DMS53 treated with DMSO at 0.1 percent for 48 hours (cell line): ENCODE data around the gene SH2B3.

Source experiments
- DNase-seq: peaks from one replicate; lab custom pipeline; 2025; ENCODE audit not compliant: unreplicated experiment; lab: John Stamatoyannopoulos, UW

Gene SH2B3

GRCh38 chr12:111408686-111409402 is 3.1 kb downstream of the SH2B3 start:
- no peak for DNase-seq

DNA sequence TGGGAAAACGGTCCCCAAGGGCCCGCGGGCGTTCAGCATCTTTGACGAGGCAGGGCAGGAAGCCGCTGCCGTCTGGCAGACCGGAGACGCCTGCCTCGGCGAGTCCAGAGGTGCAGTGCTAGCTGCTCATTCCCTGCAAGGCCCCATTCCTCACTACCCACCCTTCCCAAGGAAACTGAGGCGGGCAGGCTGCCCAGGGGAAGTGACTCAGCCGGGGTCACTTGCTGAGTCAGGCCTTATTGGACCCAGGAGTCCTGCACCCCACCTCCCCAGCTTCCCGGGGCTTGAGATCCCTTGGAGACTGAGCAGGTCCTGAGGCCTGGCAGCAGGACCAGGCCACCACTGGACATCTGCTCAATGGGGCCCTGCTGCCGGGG is 3.7 kb downstream of the SH2B3 start:
- no peak for DNase-seq

DNA sequence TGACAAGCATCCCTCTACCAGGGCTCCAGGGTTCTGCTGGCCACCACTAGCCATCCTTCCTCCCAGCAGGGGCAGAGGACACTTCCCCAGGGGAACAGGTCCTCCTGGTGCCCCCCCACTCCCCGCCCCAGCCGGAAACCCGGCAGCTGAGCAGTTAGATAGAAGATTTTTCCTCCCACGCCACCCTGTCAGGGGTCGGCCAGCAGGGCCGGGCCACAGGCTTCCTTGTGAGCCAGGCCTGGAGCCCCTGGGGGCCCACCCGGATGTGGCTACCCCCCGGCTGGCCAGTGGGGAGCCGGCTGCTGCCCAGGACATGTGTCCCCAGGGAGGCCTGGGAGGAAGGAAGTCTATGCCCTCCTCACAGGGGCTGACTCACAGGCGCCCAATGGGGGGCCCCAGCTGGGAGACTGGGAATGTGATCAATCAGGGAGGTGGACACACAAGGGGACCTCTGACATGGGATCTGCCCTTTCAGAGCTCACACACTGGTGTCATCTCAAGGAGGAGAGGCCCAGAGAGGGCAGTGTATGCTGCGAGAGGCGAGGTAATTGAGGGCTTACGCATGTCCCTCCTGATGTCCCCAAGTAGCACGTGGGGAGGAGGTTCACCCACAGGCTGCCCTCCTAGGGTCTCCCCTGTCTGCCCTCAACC is 4.2 kb downstream of the SH2B3 start:
- DNase-seq: no peak

DNA sequence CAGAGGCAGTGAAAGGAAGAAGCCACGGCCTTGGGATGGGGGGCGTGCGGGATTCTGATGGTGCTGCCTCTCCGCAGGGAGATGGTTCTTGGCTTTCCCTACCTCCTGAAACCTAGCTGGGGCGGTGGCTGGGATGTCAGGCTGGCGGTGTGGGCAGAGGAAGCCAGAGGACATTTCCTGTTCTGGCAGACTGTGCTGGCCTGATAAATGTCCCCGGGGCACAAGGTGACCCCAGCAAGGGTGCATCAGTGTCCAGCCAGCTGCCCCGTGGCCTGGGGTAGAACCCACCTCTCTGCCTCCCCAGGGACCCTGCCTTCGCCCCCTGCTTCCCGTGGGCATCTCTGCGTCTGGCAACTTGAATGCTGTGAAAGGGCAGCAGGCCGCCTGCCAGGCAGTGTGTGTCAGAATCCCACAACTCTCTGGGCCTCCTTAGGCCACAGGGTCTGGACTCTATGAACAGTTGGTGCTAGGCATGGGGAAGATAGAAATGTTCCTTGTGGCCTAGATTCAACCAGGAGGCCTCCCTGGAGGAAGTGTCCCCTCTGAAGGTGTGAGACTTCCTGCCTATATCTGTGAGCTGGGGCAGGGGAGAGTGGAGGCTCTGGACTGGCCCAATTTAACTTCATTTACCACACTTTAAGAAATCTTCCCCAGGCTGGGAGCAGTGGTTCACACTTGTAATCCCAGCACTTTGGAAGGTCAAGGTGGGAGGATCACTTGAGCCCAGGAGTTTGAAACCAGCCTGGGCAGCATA is 4.9 kb downstream of the SH2B3 start:
- no peak for DNase-seq

DNA sequence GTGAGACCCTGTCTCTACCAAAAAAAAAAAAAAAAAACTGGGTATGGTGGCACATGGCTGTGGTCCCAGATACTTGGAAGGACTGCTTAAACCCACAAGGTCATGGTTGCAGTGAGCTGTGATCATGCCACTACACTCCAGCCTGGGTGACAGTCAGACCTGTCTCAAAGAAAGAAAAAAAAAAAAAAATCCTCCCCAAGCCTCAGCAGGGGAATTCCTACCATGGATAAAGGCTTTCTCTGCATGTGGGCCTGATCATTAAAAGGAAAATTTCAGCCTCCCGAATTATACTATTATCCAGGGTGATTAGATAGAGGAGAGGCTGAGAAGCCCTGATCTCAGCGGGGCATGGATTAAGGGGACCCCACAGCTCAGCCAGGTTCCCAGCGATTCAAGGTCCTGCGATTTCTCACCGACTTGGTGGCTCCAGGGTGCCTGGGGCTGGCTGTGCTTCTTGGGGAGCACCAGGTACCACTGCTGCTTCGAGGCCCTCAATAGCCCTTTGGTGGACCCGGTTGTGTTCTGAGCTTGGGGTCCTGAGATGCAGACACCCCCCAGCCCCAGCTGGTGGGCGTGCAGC is 5.6 kb downstream of the SH2B3 start:
- no peak for DNase-seq

- DNase-seq: no peak
Measured at GRCh38 chr12:111412007-111412829, 6.5 kb downstream of the SH2B3 start.

DNA sequence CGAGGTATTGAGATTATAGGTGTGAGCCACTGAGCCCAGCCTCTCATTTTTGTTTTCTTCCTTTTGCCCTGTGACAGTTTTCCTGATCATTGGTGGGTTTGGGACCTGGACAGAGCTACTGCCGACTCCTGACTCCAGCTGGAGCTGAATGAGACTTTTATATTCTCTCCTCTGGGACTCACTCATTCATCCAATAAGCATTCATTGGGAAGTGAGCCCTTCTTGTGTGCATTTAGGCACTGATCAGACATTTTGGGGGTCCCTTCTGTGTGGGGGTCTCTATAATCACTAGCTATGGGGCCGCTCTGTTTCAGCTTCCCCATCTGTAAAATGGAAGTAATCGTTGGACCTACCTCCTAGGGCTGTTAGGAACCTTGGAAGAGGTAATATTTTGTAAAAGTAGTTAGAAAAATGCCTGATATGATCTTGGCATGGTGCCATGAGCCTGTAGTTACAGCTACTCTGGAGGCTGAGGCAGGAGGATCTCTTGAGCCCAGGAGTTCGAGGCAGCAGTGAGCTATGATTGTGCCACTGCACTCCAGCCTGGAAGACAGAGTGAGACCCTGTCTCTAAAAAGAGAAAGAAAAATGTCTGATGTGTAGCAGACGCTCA is 7.2 kb downstream of the SH2B3 start:
- DNase-seq: no peak

DNA sequence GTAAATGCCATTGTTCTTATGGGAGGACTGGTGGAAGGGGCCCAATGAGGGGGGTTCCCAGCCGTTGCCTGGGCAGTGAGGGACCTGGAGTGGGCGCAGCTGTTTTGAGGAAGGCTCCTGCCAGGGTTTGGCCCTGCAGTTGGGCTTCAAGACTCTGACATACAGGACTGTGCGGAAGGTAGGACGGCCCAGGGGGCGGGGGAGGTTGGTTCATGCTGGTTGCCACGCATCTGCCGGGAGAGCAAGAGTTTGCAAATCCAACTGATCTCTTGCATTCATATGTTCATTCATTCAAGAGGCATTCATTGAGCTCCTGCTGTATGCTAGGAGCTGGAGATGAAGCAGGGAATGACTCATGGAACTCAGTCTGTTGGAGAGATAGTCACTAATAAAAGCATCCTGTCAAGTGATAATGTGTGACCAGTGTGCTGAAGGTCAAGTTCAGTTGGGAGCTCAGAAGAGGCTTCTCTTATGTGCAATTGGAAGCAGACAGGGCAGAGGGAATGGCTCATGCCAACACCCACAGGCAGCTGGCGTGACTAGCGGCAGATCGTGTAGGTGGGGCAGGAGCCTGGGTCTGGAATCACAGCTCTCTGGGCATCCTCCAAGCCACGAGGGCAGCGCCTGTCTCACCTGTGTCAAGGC is 7.8 kb downstream of the SH2B3 start:
- no peak for DNase-seq

DNA sequence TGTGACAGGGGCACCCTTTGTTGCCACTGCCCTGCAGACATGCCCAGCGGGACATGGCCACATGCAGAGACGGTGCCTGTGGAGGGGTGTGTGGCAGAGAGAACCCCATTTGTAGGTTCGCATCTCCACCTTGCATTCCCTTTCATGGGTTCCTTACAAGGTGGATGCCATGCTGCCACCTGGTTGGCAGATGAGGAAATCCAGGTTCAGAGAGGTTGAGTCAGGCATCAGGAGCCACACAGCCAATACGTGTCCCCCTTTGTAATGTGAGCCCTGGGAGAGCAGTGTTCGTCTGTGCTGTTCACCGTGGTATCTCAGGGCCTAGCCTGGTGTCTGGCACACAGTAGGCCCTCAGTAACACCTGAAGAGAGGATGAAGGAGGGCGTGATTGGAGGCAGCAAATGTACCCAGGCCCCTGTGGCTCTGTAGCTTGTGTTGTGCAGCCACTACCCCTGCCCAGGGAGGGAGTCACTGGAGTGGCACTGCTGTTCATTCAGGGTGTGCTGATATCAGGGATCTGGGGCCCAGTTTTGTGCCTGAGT is 9.1 kb downstream of the SH2B3 start:
- DNase-seq: no peak

DNA sequence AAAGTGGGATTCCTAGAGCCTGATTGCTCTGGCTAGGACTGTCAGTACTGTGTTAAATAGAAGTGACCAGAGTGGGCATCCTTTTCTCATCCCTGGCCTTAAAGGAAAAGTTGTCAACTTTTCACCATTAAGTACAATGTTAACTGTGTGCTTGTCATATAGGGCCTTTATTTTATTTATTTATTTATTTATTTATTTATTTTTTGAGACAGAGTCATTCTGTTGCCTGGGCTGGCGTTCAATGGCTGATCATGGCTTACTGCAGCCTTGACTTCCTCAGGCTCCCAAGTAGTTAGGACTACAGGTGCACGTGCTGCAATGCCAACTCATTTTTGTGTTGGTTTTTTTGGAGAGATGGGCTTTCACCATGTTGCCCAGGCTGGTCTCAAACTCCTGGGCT is 11.6 kb downstream of the SH2B3 start:
- no peak for DNase-seq

GRCh38 chr12:111417784-111418593 is 12.3 kb downstream of the SH2B3 start:
- no peak for DNase-seq

DNA sequence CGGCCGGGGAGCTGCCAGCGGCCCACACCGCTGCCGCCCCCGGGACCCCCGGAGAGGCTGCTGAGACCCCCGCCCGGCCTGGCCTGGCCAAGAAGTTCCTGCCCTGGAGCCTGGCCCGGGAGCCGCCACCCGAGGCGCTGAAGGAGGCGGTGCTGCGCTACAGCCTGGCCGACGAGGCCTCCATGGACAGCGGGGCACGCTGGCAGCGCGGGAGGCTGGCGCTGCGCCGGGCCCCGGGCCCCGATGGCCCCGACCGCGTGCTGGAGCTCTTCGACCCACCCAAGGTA is 12.8 kb downstream of the SH2B3 start:
- no peak for DNase-seq

DNA sequence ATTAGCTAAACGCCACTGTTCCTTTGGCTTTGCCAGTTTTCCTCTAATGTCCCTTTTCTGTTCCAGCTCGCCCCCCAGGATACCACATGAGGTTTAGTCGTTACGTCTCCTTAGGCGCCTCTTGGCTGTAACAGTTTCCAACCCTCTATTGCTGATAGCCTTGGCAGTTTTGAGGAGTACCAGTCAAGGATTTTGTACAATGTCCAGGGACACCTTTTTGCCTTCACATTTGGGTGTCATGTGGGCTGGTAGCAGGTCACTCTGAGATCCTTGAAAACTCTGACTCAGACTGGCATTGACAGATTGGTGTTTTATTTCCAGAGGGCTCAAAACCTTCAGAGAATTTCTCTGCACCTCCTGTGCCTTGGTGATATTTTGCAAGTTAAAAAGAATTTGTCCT is 14.1 kb downstream of the SH2B3 start:
- DNase-seq: no peak

- DNase-seq: no peak
Measured at GRCh38 chr12:111420494-111420893, 14.8 kb downstream of the SH2B3 start.

GRCh38 chr12:111424189-111424792 is 18.6 kb downstream of the SH2B3 start:
- no peak for DNase-seq

GRCh38 chr12:111424793-111425251 is 19.1 kb downstream of the SH2B3 start:
- DNase-seq: no peak

GRCh38 chr12:111425655-111426054 is 19.9 kb downstream of the SH2B3 start:
- no peak for DNase-seq

- no peak for DNase-seq
Measured at GRCh38 chr12:111426344-111427185, 20.8 kb downstream of the SH2B3 start.
